Subcutaneous abdominal adipose tissue (tissue), 5 donors: ENCODE data around the gene PTPRJ.

ENCODE experiments used
- H3K27ac ChIP-seq: one replicate; pipeline ENCODE4 v1.7.0; 2013; ENCODE audit warnings: low read depth, mild to moderate bottlenecking, inconsistent platforms, low read length, moderate library complexity
- H3K27me3 ChIP-seq, 5 donors: one replicate each; pipeline ENCODE4 v1.7.0; 2013; ENCODE audit warnings: low read length in 5 of 5, inconsistent platforms in 1 of 5; ENCODE audit not compliant: control insufficient read depth in 5 of 5, insufficient read depth in 4 of 5
- H3K36me3 ChIP-seq, 5 donors: one replicate each; pipeline ENCODE4 v1.7.0; 2013; ENCODE audit warnings: low read length in 5 of 5; ENCODE audit not compliant: control insufficient read depth in 5 of 5, insufficient read depth in 5 of 5
- H3K4me1 ChIP-seq, 5 donors: one replicate each; pipeline ENCODE4 v1.7.0; 2013; ENCODE audit warnings: low read length in 5 of 5, mild to moderate bottlenecking in 3 of 5, moderate library complexity in 1 of 5; ENCODE audit not compliant: control insufficient read depth in 5 of 5, insufficient read depth in 5 of 5
- H3K4me3 ChIP-seq, 5 donors: one replicate each; pipeline ENCODE4 v1.7.0; 2013; ENCODE audit warnings: low read length in 5 of 5, low read depth in 1 of 5
- H3K9ac ChIP-seq, 5 donors: one replicate each; pipeline ENCODE4 v1.7.0; 2013; ENCODE audit warnings: low read length in 5 of 5, mild to moderate bottlenecking in 4 of 5, moderate library complexity in 3 of 5
- H3K9me3 ChIP-seq, 5 donors: one replicate each; pipeline ENCODE4 v1.7.0; 2013; ENCODE audit warnings: low read length in 5 of 5; ENCODE audit not compliant: control insufficient read depth in 5 of 5
- donor health status: healthy.
- donor health status: healthy.
- donor health status: healthy.
- donor health status: healthy.
- donor health status: healthy.

The PTPRJ gene

DNA sequence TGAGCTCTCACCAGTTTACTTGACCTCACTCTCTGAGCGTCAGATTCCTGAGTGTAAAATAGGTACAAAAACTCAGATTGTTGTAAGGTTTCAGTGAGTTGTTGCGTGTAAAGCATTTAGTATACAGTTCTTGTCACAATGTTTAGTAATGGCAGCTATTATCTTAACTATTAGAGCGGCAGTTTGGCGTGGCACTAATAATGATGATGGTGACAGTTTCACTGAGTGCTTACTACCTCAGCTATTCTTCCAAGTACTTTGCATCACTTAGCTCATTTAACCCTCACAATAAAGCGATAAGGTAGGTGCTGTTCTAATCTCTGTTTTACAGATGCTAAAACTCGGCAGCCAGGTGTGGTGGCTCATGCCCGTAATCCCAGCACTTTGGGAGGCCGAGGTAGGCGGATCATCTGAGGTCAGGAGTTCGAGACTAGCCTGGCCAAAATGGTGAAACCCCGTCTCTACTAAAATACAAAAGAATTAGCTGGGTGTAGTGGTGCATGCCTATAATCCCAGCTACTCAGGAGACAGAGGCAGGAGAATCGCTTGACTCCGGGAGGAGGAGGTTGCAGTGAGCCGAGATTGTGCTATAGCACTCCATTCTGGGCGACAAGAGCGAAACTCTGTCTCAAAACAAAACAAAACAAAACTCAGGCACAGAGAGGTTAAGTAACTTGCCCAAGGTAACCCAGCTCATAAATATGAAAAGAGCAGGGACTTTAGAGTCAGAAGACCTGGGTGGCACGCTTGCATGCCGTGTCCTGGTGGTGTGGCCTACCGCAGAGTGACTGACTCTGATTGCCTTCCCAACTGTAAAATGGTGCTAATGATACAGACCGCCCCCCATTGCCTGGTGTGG lies 76.2 kb downstream of the PTPRJ start:
- Histone ChIP-seq H3K36me3 (no peaks in the 10 kb centered on the region), H3K27ac (no peak overlapping the region), H3K9me3 (no peaks in the 10 kb centered on the region), H3K4me1 (peaks cover 0 to 19% (median 6%) of the 10 kb centered on the region in 5 donors), H3K27me3 (no peaks in the 10 kb centered on the region), H3K4me3 (no peak overlapping the region), H3K9ac (no peak overlapping the region)

DNA sequence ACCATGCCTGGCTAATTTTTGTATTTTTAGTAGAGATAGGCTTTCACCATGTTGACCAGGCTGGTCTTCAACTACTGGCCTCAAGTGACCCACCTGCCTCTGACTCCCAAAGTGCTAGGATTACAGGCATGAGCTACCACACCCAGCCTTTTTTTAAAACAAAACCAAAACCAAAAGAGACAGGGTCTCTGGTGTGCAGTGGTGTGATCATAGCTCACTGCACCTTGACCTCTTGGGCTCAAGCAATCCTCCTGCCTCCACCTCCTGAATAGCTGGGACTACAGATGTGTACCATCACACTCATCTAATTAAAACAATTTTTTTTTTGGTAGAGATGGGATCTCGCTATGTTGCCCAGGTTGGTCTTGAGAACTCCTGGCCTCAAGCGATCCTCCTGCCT lies 77.7 kb downstream of the PTPRJ start:
- H3K4me1 ChIP-seq, result peaks cover 0 to 19% (median 6%) of the 10 kb centered on the region in 5 donors
- H3K4me3 ChIP-seq, result no peak overlapping the region
- no peaks in the 10 kb centered on the region for H3K27me3 ChIP-seq
- H3K9me3 ChIP-seq, result no peaks in the 10 kb centered on the region
- H3K27ac ChIP-seq, result no peak overlapping the region
- no peak overlapping the region for H3K9ac ChIP-seq
- H3K36me3 ChIP-seq, result no peaks in the 10 kb centered on the region

DNA sequence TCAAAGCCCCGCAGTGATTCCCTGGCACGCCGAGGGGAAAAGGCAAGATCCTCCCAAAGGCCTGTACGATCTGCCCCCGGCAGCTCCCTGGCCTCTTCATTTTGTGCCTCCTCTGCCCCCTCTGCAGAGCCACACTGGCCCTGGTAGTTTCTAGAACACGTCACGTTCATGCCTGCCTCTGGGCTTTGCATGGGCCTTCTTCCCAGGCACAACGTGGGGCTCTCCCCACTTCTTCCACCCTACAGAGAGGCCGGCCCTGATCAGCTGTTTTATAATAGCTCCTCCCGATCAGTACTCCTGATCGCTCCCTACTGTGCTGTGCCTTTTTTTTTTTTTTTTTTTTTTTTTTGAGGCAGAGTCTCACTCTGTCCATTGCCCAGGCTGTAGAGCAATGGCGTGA lies 78.4 kb downstream of the PTPRJ start:
- Histone ChIP-seq H3K4me3 (no peak overlapping the region), H3K36me3 (no peaks in the 10 kb centered on the region), H3K27ac (no peak overlapping the region), H3K27me3 (no peaks in the 10 kb centered on the region), H3K4me1 (peaks cover 0 to 19% (median 7%) of the 10 kb centered on the region in 5 donors), H3K9me3 (no peaks in the 10 kb centered on the region), H3K9ac (no peak overlapping the region)

DNA sequence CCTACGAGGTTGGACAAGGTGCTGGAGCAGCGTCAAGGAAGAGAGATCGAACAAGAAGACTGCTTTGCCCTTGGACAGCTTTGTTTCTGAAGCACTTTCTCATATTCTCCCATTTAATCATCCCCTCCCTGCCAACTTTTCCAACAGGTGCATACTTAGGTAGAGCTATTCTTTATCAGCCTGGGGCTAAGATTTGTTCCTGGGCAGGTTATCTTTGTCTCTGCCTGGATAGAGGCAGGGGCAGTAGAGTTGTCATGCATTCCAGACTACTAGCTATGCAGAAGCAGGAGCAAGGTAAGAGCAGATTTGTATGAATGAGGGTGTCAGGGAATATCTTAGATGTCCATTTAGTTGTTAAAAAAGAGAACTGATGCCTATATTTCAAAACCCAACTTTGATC lies 82.3 kb downstream of the PTPRJ start:
- H3K27me3 ChIP-seq, result no peaks in the 10 kb centered on the region
- no peak overlapping the region for H3K9ac ChIP-seq
- no peaks in the 10 kb centered on the region for H3K9me3 ChIP-seq
- no peak overlapping the region for H3K27ac ChIP-seq
- no peaks in the 10 kb centered on the region for H3K36me3 ChIP-seq
- H3K4me3 ChIP-seq, result no peak overlapping the region
- peaks cover 3 to 18% (median 15%) of the 10 kb centered on the region in 5 donors for H3K4me1 ChIP-seq

DNA sequence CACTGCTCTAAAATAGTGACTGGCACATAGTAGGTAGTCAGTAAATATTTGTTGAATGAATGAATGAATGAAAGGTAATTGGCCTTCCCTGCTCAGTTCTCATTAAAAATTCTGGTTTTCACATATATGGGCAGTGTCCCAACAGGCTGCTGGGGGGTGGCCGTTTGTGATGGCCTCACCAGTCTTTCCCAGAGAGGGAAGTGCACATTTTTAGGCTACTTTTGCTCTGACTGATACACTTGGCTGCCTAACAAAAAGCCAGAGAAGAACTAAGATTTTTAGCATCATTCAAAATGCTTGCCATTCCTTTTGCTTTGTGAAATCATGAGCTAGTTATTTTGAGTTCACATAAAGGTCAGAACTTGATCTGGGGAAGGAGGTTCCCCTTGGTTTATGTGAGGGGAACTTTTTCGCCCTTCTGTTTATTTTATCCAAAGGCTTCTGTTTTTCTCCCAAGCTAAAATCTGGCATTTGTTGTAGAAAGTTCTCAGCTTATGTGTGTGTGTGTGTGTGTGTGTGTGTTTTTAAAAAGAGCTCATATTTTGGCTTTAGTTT lies 83.1 kb downstream of the PTPRJ start:
- no peaks in the 10 kb centered on the region for H3K9me3 ChIP-seq
- H3K4me1 ChIP-seq, result peaks cover 3 to 22% (median 16%) of the 10 kb centered on the region in 5 donors
- no peak overlapping the region for H3K4me3 ChIP-seq
- H3K36me3 ChIP-seq, result no peaks in the 10 kb centered on the region
- H3K9ac ChIP-seq, result peak overlapping the region in 1 of 5 donors; percentile 48
- H3K27me3 ChIP-seq, result no peaks in the 10 kb centered on the region
- H3K27ac ChIP-seq, result peak overlapping the region; percentile 77

DNA sequence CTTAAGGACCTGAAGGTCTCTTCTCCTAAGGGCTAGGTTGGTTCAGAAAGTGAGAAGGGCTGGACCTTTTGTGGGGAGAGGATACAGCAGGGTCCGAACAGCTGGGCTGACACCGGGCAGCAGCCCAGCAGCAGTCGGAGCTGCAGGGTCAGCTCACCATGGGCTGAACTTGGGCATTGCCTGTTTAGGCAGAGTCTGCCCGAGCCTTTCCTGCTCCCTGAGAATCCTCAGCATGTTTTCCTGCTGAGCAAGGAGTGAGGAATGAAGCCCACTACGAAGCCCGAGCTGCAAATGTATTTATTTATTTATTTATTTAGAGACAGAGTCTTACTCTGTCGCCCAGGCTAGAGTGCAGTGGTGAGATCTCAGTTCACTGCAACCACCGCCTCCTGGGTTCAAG lies 83.9 kb downstream of the PTPRJ start:
- H3K9me3 ChIP-seq, result no peaks in the 10 kb centered on the region
- H3K27me3 ChIP-seq, result no peaks in the 10 kb centered on the region
- peak overlapping the region in 3 of 5 donors; percentile 44 to 54 (median 48) for H3K9ac ChIP-seq
- peaks cover 3 to 22% (median 16%) of the 10 kb centered on the region in 5 donors for H3K4me1 ChIP-seq
- H3K4me3 ChIP-seq, result no peak overlapping the region
- H3K36me3 ChIP-seq, result no peaks in the 10 kb centered on the region
- H3K27ac ChIP-seq, result peak overlapping the region; percentile 77

DNA sequence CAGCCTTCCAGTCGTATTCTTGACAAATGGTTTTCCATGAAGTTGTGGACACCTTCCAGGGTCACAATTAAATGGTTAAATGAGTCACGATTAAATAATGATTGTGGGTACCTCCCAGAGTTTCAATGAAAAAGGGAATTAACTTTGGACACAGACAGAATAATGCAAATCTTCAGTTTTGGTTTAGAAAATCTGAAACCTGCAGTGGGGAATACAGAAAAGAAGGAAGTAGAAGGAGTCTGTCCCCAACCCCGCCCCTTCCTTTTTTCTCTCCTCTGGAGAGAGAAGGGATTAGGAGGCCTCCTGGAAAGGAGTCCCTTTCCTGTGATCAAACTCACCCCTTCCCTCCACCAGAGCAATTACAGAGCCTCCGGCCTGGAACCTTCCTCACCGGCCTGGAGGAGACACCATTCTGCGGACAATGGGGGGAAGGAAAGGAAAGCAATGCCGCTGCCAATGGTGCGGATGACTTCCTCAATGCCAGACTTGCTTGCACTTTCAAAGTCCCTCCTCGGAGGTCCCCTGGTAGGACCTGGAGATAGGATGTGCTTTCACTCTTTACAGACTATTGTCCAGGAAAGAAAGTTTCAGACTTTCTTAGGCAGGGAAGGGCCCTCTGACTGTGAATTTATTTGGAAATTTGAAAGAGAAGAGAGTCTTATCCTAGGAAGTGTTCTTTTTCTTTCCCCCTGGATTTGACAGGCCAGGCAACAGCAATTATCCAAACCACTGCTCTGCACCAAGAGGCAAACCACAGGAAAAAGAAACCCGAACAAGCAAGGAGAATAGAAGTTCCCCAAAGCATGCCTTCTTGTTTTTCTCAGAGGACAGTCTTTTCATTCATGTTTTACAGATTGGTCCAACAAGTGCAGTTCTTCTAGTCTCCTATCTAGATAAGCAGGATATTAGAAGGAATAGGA lies 86.8 kb downstream of the PTPRJ start:
- Histone ChIP-seq H3K9me3 (no peaks in the 10 kb centered on the region), H3K9ac (no peak overlapping the region), H3K4me3 (peak overlapping the region in 3 of 5 donors; percentile 29 to 41 (median 35)), H3K4me1 (peaks cover 3 to 22% (median 16%) of the 10 kb centered on the region in 5 donors), H3K27me3 (no peaks in the 10 kb centered on the region), H3K27ac (peak overlapping the region; percentile 9), H3K36me3 (no peaks in the 10 kb centered on the region)

DNA sequence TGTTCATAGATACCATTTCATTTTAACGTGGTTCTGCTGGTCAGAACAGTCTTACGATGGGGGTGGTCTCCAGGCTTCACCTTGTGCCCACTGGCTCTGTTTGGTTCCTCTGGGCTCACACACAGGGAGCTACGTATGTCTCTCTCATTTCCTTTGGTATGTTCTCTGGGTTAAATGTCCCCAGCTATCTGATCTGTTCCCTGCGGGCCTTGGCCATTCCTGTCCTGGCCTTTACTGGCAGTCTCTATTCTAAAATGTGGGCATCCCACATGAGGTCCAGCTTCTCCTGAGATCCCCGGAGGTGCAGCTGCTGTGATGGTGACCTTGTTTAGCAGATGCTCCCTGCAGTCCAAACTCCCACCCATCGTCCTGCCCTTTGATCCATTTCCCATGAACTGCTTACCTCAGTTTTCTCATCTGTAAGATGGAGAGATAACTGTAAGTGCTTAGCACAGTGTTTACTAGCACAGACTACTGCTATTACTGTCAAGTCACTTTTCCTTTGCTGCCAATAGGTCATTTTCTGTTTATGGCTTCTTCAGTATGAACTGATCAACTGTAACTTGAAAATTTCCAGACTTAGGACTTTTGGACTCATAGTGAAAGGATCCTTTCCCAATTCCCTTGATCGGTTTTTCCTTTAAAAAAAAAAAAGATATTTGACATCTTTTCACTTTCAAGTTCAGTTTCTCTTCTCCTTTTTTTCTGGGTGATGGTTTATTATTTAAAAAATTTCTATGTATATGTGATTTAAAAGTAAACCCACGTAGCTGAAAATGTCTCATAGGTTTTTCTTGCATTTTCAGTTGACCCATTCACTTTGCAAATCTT lies 92.9 kb downstream of the PTPRJ start:
- H3K27ac ChIP-seq, result no peak overlapping the region
- no peaks in the 10 kb centered on the region for H3K4me1 ChIP-seq
- H3K27me3 ChIP-seq, result no peaks in the 10 kb centered on the region
- H3K9me3 ChIP-seq, result no peaks in the 10 kb centered on the region
- no peak overlapping the region for H3K4me3 ChIP-seq
- no peaks in the 10 kb centered on the region for H3K36me3 ChIP-seq
- H3K9ac ChIP-seq, result no peak overlapping the region

DNA sequence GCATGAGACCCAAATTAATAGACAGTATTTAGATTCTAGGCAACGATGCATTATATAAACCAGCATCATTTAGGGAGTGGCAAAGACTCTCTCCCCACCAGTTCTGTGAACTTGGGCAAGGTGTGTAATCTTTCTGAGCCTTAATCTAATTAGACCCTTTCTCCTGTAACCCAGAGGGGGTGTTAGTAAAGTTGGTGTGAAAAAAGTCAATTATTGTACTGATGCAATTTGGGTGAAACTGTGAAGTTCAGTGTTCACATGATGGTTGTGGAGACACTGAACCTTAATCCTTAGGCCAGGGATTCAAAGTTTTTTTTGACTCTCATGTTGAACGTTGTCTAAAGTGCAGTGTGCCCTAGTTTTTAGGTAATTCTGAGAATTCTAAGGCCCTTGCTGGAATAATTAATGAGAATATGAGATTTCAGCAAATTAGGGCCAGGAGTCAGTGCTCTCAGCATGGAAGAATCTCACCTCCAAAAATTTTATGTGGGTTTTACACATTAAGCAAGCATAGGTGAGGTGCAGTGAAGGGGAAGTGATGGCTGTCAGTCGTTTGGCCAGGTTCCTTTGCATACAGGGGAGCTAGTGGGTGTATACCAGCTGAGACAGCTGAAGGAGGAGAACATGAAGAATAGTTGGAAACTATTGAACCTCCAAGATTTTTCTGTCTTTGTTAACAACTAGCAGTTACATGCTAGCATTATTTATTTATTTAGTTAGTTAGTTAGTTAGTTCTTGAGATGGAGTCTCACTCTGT lies 94.2 kb downstream of the PTPRJ start:
- H3K4me1 ChIP-seq, result peaks cover 0 to 6% (median 3%) of the 10 kb centered on the region in 5 donors
- H3K9ac ChIP-seq, result no peak overlapping the region
- H3K27ac ChIP-seq, result no peak overlapping the region
- no peaks in the 10 kb centered on the region for H3K27me3 ChIP-seq
- H3K9me3 ChIP-seq, result no peaks in the 10 kb centered on the region
- H3K36me3 ChIP-seq, result no peaks in the 10 kb centered on the region
- no peak overlapping the region for H3K4me3 ChIP-seq
